Spinal cord (tissue), 10 donors: ENCODE results near the gene SLC25A44. TPM values are rescaled to one million over a fixed set of nuclear protein-coding genes. Genes with fewer than 3 reads are reported as not detected.

Source experiments
- DNase-seq, 6 donors: peaks; one replicate each; pipeline versions ENCODE4 v3.0.0 to v3.0.0-alpha.2; 2013 to 2015; ENCODE audit warnings: low spot score in 6 of 6, low read depth in 4 of 6
- H3K27ac ChIP-seq: one replicate; pipeline ENCODE4 v1.5.1; 2013; ENCODE audit warnings: low read depth, low read length, control low read depth
- H3K27me3 ChIP-seq: one replicate; pipeline ENCODE4 v1.6.1; 2013; ENCODE audit warnings: low read length; ENCODE audit not compliant: control insufficient read depth, insufficient read depth
- H3K36me3 ChIP-seq: one replicate; pipeline ENCODE4 v1.6.1; 2013; ENCODE audit warnings: low read length; ENCODE audit not compliant: control insufficient read depth, insufficient read depth
- H3K4me1 ChIP-seq: one replicate; pipeline ENCODE4 v1.6.1; 2013; ENCODE audit warnings: low read length; ENCODE audit not compliant: control insufficient read depth, insufficient read depth
- H3K4me3 ChIP-seq: one replicate; pipeline ENCODE4 v1.5.1; 2013; ENCODE audit warnings: low read depth, low read length, control low read depth
- H3K9me3 ChIP-seq: one replicate; pipeline ENCODE4 v1.6.1; 2013; ENCODE audit warnings: low read length; ENCODE audit not compliant: control insufficient read depth, insufficient read depth
- WGBS: methylation state at CpG from one replicate; pipeline ENCODE4 v1.1.5; 2013; ENCODE audit warnings: missing lambda C conversion rate; ENCODE audit not compliant: insufficient coverage; 5-methylcytosine and 5-hydroxymethylcytosine counted together
- polyA plus RNA-seq, 2 donors: library from polyadenylated mRNA; unstranded; fragments of 120-200 nt; gene quantifications; one replicate each; pipeline ENCODE4 v1.2.1, GENCODE V29; 2013; ENCODE audit not compliant: insufficient read length in 2 of 2
- total RNA-seq, 2 donors: library from RNA; depleted of rRNA in 1 of 2; stranded (reverse); fragments of 120-200 nt in 1 of 2; fragments of >200 nt in 1 of 2; gene quantifications; one replicate each; pipeline versions ENCODE4 v1.2.3 to v1.2.4, GENCODE V29; 2013 to 2014
- donor health status: healthy.

SLC25A44 gene
- total and polyA plus RNA-seq, 4 donors = 15.1 to 43.0 (median 30.2) TPM

DNA sequence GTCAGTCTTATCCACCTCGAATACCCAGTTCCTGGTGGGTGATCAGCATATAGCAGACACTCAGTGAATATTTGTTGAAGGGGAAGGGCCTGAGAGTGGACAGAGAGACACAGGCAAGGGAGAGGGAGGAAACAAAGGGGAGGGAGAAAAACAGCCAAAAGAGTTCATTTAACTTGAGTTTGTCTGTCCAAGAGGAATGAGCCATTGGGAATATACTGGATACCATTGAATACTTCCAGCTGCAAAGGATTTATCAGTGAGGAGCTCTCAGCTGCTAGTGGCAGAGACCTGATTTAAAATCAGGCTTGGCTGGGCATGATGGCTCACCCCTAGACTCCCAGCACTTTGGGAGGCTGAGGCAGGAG is 36.6 kb downstream of the SLC25A44 start:
- no peak overlapping the region for H3K27ac ChIP-seq
- H3K36me3 ChIP-seq = peaks cover 47% of the 10 kb centered on the region
- peaks cover under 1% of the 10 kb centered on the region for H3K4me1 ChIP-seq
- DNase-seq = no peak
- H3K27me3 ChIP-seq = no peaks in the 10 kb centered on the region
- H3K9me3 ChIP-seq = no peaks in the 10 kb centered on the region
- no peak overlapping the region for H3K4me3 ChIP-seq
- no CpG with 5 or more reads among the region's 1 CpG for WGBS

GRCh38 chr1:156232201-156232894 is 38.4 kb downstream of the SLC25A44 start:
- WGBS = 92% methylated on average over 9 of the region's 12 CpGs
- Histone ChIP-seq H3K4me1 (no peaks in the 10 kb centered on the region), H3K36me3 (peaks cover 59% of the 10 kb centered on the region), H3K27ac (no peak overlapping the region), H3K9me3 (no peaks in the 10 kb centered on the region), H3K4me3 (no peak overlapping the region), H3K27me3 (no peaks in the 10 kb centered on the region)
- DNase-seq = no peak

DNA sequence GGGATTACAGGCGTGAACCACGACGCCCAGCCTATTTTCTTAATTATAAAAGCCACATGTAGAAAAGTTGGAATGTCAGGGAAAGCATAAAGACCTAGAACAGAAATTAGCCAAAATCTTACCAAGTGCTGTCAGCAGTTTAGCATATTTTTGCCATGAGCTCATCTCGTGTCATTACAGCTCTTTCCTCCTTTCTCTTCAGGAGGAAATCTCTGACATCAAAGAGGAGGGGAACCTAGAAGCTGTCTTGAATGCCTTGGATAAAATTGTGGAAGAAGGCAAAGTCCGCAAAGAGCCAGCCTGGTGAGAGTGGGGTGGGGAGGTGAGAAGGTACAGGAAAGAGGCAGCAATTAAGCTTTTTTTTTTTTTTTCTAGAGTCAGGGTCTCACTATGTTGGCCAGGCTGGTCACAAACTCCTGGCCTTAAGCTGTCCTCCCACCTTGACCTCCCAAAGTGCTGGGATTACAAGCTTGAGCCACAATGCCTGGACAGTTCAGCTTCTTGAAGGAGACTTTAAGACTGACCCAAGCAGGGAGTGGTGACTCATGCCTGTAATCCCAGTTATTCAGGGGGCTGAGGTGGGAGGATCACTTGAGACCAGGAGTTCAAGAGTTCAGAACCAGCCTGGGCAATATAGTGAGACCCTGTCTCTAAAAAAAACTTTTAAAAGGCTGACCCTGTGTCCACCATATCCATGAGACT is 39.7 kb downstream of the SLC25A44 start:
- 100% methylated on average over 1 of the region's 5 CpGs for WGBS
- H3K27me3 ChIP-seq = no peaks in the 10 kb centered on the region
- H3K4me1 ChIP-seq = no peaks in the 10 kb centered on the region
- H3K9me3 ChIP-seq = no peaks in the 10 kb centered on the region
- no peak overlapping the region for H3K4me3 ChIP-seq
- H3K36me3 ChIP-seq = peaks cover 61% of the 10 kb centered on the region
- DNase-seq = no peak
- no peak overlapping the region for H3K27ac ChIP-seq

DNA sequence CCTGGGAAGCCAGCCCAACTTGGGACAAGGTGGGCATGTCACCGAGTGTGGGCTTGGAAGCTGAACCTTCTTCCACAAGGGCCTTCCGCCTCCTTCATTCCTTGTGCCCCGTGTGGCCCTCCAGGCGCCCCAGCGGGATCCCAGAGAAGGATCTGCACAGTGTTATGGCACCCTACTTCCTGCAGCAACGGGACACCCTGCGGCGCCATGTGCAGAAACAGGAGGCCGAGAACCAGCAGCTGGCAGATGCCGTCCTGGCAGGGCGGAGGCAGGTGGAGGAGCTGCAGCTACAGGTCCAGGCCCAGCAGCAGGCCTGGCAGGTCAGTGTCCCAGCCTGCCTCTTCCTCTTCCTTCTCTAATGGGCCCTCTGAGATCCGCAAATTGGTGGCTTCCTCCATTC is 42.3 kb downstream of the SLC25A44 start:
- Histone ChIP-seq H3K36me3 (peaks cover 73% of the 10 kb centered on the region), H3K4me3 (no peak overlapping the region), H3K4me1 (no peaks in the 10 kb centered on the region), H3K9me3 (no peaks in the 10 kb centered on the region), H3K27me3 (no peaks in the 10 kb centered on the region), H3K27ac (no peak overlapping the region)
- WGBS = 95% methylated on average over 9 of the region's 12 CpGs
- no peak for DNase-seq

DNA sequence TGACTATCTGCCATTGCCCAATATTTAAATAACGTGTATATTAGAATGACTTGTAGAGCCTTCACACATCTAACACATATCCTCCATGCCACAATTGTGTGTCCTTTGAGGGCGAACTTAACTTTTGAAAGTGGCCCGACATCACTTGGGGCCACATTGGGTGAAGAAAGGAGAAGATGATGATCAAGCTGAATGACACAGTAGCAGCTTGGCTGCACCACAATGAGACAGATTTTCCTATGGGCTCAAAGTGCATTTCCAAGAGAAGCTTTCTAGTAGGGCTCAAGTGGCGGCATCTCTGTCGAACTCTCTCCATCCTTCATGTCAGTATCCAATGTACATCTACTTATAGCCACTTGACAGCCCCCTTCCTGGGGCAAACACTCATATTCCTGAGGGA is 44.3 kb downstream of the SLC25A44 start:
- WGBS = 100% methylated on average over 2 of the region's 5 CpGs
- Histone ChIP-seq H3K4me3 (no peak overlapping the region), H3K36me3 (peaks cover 84% of the 10 kb centered on the region), H3K4me1 (no peaks in the 10 kb centered on the region), H3K27ac (no peak overlapping the region), H3K9me3 (no peaks in the 10 kb centered on the region), H3K27me3 (no peaks in the 10 kb centered on the region)
- DNase-seq = no peak

GRCh38 chr1:156241311-156241811 is 47.5 kb downstream of the SLC25A44 start:
- Histone ChIP-seq H3K9me3 (no peaks in the 10 kb centered on the region), H3K27me3 (peaks cover 6% of the 10 kb centered on the region), H3K36me3 (peaks cover 82% of the 10 kb centered on the region), H3K4me3 (no peak overlapping the region), H3K4me1 (peaks cover 28% of the 10 kb centered on the region), H3K27ac (no peak overlapping the region)
- no peak for DNase-seq
- WGBS = 76% methylated on average over 15 of the region's 15 CpGs

DNA sequence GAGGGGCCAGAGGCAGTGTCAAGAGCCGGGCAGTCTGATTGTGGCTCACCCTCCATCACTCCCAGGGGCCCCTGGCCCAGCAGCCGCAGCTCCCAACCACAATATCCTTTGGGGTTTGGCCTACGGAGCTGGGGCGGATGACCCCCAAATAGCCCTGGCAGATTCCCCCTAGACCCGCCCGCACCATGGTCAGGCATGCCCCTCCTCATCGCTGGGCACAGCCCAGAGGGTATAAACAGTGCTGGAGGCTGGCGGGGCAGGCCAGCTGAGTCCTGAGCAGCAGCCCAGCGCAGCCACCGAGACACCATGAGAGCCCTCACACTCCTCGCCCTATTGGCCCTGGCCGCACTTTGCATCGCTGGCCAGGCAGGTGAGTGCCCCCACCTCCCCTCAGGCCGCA is 48.0 kb downstream of the SLC25A44 start, which contains the start of gene BGLAP:
Gene BGLAP, plus strand, starts transcription at position 259 of the 400 bp plus-strand sequence. Its CDS starts 48 bp downstream, at position 307.
- H3K36me3 ChIP-seq = peaks cover 82% of the 10 kb centered on the region

GRCh38 chr1:156242738-156243137 is 48.8 kb downstream of the SLC25A44 start:
- WGBS = 77% methylated on average over 7 of the region's 10 CpGs
- Histone ChIP-seq H3K27me3 (peaks cover 6% of the 10 kb centered on the region), H3K4me3 (no peak overlapping the region), H3K9me3 (no peaks in the 10 kb centered on the region), H3K4me1 (peaks cover 41% of the 10 kb centered on the region), H3K27ac (no peak overlapping the region), H3K36me3 (peaks cover 82% of the 10 kb centered on the region)
- DNase-seq = no peak

More for the DNA sequence above, 48.0 kb downstream of the SLC25A44 start, which contains the start of gene BGLAP:
- WGBS = 78% methylated on average over 13 of the region's 14 CpGs
- H3K27ac ChIP-seq = no peak within 1 kb of the TSS
- H3K27me3 ChIP-seq = peaks cover 6% of the 10 kb centered on the region
- H3K4me1 ChIP-seq = peaks cover 33% of the 10 kb centered on the region
- H3K9me3 ChIP-seq = no peaks in the 10 kb centered on the region
- DNase-seq = no peak
- no peak within 1 kb of the TSS for H3K4me3 ChIP-seq

DNA sequence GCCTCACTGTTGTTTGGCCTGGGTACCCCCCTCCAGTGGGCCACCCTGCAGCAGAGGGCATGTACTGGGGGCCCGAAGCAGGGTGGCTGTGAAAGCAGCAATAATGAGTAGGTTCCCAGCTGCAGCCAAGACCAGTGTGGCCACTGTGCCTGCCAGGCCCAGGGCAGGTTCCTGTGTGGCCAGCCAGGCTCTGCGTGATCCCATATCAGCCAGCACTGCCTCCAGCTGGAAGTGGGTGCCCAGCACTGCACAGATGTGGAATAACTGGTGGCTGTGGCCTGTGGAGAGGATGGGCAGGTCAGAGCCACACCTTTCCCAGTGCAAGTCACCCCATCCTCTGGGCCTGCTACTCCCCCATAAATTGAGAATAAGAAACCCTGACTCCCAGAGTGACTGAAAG is 50.2 kb downstream of the SLC25A44 start:
- DNase-seq = no peak
- H3K4me3 ChIP-seq = no peak overlapping the region
- H3K27ac ChIP-seq = no peak overlapping the region
- 80% methylated on average over 1 of the region's 2 CpGs for WGBS
- H3K27me3 ChIP-seq = peaks cover 6% of the 10 kb centered on the region
- H3K36me3 ChIP-seq = peaks cover 80% of the 10 kb centered on the region
- H3K4me1 ChIP-seq = peaks cover 55% of the 10 kb centered on the region
- no peaks in the 10 kb centered on the region for H3K9me3 ChIP-seq
